CD14-positive monocyte (primary cell): Measurements from ENCODE around the gene AVPR1A. TPM values are rescaled to one million over a fixed set of nuclear protein-coding genes. Genes with fewer than 3 reads are reported as not detected.

Experiments
- DNase-seq, 3 donors: peaks; one replicate each; pipeline ENCODE4 v3.0.0-alpha.2; 2011 to 2022
- H2AFZ ChIP-seq: 2 replicates; pipeline ENCODE4 v1.6.0; 2012; ENCODE audit warnings: mild to moderate bottlenecking, low read depth, low read length, inconsistent platforms; ENCODE audit not compliant: insufficient read depth, poor library complexity, severe bottlenecking
- H3K27ac ChIP-seq, 2 donors: 1 replicate in 1 of 2; 2 replicates in 1 of 2; pipeline ENCODE4 v1.5.1; 2012 to 2013; ENCODE audit warnings: low read length in 2 of 2, control low read depth in 1 of 2, inconsistent platforms in 1 of 2, low read depth in 1 of 2, mild to moderate bottlenecking in 1 of 2
- H3K27me3 ChIP-seq, 2 donors: one replicate each; pipeline versions ENCODE4 v1.6.0 to v1.6.1; 2011 to 2013; ENCODE audit warnings: low read length in 2 of 2; ENCODE audit not compliant: control insufficient read depth in 2 of 2, insufficient read depth in 2 of 2
- H3K36me3 ChIP-seq, 2 donors: replicated peaks in 1 of 2; 1 replicate in 1 of 2; 2 replicates in 1 of 2; pipeline versions ENCODE4 v1.5.1 to v1.6.1; 2012 to 2013; ENCODE audit warnings: low read length in 2 of 2, control low read depth in 1 of 2, inconsistent platforms in 1 of 2, mild to moderate bottlenecking in 1 of 2; ENCODE audit not compliant: insufficient read depth in 2 of 2, control insufficient read depth in 1 of 2
- H3K4me1 ChIP-seq, 2 donors: 1 replicate in 1 of 2; 2 replicates in 1 of 2; pipeline versions ENCODE4 v1.5.1 to v1.6.1; 2012 to 2013; ENCODE audit warnings: low read length in 2 of 2, control low read depth in 1 of 2, inconsistent platforms in 1 of 2, mild to moderate bottlenecking in 1 of 2, moderate library complexity in 1 of 2; ENCODE audit not compliant: insufficient read depth in 2 of 2, control insufficient read depth in 1 of 2
- H3K4me2 ChIP-seq: replicated peaks from 2 replicates; pipeline ENCODE3; 2012; ENCODE audit warnings: low read length, moderate library complexity, mild to moderate bottlenecking; ENCODE audit not compliant: poor library complexity, severe bottlenecking; ENCODE audit errors: extremely low read depth
- H3K4me3 ChIP-seq, 3 experiments: fragments of 200-600 bp in 1 of 3; sonication (generic) in 1 of 3; replicated peaks in 1 of 3; 1 replicate in 2 of 3; 2 replicates in 1 of 3; pipeline ENCODE4 v1.5.1; 2011 to 2013; ENCODE audit warnings: low read length in 3 of 3, mild to moderate bottlenecking in 3 of 3, control low read depth in 2 of 3, low read depth in 2 of 3, inconsistent platforms in 1 of 3, moderate library complexity in 1 of 3
- H3K79me2 ChIP-seq: 2 replicates; pipeline ENCODE4 v1.6.0; 2012; ENCODE audit warnings: mild to moderate bottlenecking, control low read depth, inconsistent platforms, low read length, moderate library complexity; ENCODE audit not compliant: insufficient read depth
- H3K9ac ChIP-seq: 2 replicates; pipeline ENCODE4 v1.6.0; 2017; ENCODE audit warnings: low read length, mild to moderate bottlenecking; ENCODE audit not compliant: insufficient read depth, poor library complexity, severe bottlenecking
- H3K9me3 ChIP-seq, 2 donors: replicated peaks in 1 of 2; 1 replicate in 1 of 2; 2 replicates in 1 of 2; pipeline versions ENCODE4 v1.5.1 to v1.6.1; 2012 to 2013; ENCODE audit warnings: low read length in 2 of 2, control low read depth in 1 of 2; ENCODE audit not compliant: control insufficient read depth in 1 of 2, insufficient read depth in 1 of 2
- H4K20me1 ChIP-seq: 2 replicates; pipeline ENCODE4 v1.6.0; 2012; ENCODE audit warnings: mild to moderate bottlenecking, low read length, control low read depth, moderate library complexity; ENCODE audit not compliant: insufficient read depth
- H3K27ac Mint-ChIP-seq, 7 donors: one replicate each; pipeline ENCODE4 v1.8.0; 2020; ENCODE audit warnings: mild to moderate bottlenecking in 7 of 7, mixed read lengths in 7 of 7, moderate library complexity in 6 of 7, inconsistent platforms in 2 of 7
- H3K27me3 Mint-ChIP-seq, 3 donors: one replicate each; pipeline ENCODE4 v1.8.0; 2021 to 2022; ENCODE audit warnings: low read depth in 3 of 3, mild to moderate bottlenecking in 3 of 3, mixed read lengths in 3 of 3, moderate library complexity in 3 of 3, inconsistent platforms in 1 of 3
- H3K36me3 Mint-ChIP-seq, 2 donors: one replicate each; pipeline ENCODE4 v1.8.0; 2020; ENCODE audit warnings: mixed read lengths in 2 of 2, inconsistent platforms in 1 of 2, mild to moderate bottlenecking in 1 of 2
- H3K4me1 Mint-ChIP-seq: one replicate; pipeline ENCODE4 v1.8.0; 2020; ENCODE audit warnings: mild to moderate bottlenecking, mixed read lengths
- H3K4me3 Mint-ChIP-seq, 2 donors: one replicate each; pipeline ENCODE4 v1.8.0; 2020; ENCODE audit warnings: mild to moderate bottlenecking in 2 of 2, mixed read lengths in 2 of 2, moderate library complexity in 1 of 2
- H3K9me3 Mint-ChIP-seq, 7 donors: one replicate each; pipeline ENCODE4 v1.8.0; 2020 to 2022; ENCODE audit warnings: mixed read lengths in 7 of 7, mild to moderate bottlenecking in 6 of 7, moderate library complexity in 6 of 7, inconsistent platforms in 2 of 7
- CTCF ChIP-seq: fragments of 200-600 bp; IDR thresholded peaks from one replicate; pipeline ENCODE4 v1.8.0; 2022; ENCODE audit warnings: antibody characterized with exemption, mild to moderate bottlenecking
- WGBS: methylation state at CpG from one replicate; pipeline ENCODE4 v1.1.5; 2013; ENCODE audit warnings: missing lambda C conversion rate; ENCODE audit not compliant: insufficient coverage; 5-methylcytosine and 5-hydroxymethylcytosine counted together
- intact Hi-C, 2 donors: fragments of 100-400 bp; cut with micrococcal nuclease; formaldehyde crosslinking; loops; one replicate each; pipeline versions ENCODE4 v1.15.0 to v1.15.1; 2023
- polyA plus RNA-seq, 3 donors: library from polyadenylated mRNA; depleted of rRNA in 1 of 3; unstranded in 2 of 3; stranded (reverse) in 1 of 3; fragments of 300-500 nt in 2 of 3; fragments of >200 nt in 1 of 3; fragmentation: Illumina TruSeq in 2 of 3; gene quantifications; 1 replicate in 2 of 3; 2 replicates in 1 of 3; pipeline ENCODE4 v1.2.3, GENCODE V29; 2012 to 2021

The AVPR1A gene
- polyA plus RNA-seq, 3 donors, result not detected

- Histone ChIP-seq H3K9ac (no peak overlapping the region), H3K36me3 (no peaks in the 10 kb centered on the region), H3K4me3 (no peak overlapping the region), H3K79me2 (no peaks in the 10 kb centered on the region), H3K27me3 (no peaks in the 10 kb centered on the region), H3K4me2 (no peak overlapping the region), H3K9me3 (no peaks in the 10 kb centered on the region), H3K4me1 (no peaks in the 10 kb centered on the region), H2AFZ (no peak overlapping the region), H3K27ac (no peak overlapping the region), H4K20me1 (no peaks in the 10 kb centered on the region)
- Mint-ChIP-seq H3K4me1 (no peaks in the 10 kb centered on the region), H3K9me3 (peaks cover 0 to 4% (median 0%) of the 10 kb centered on the region in 7 donors), H3K36me3 (no peaks in the 10 kb centered on the region), H3K4me3 (no peak overlapping the region), H3K27me3 (peaks cover 0 to 4% (median 1%) of the 10 kb centered on the region in 3 donors), H3K27ac (no peak overlapping the region)
- intact Hi-C loops, result no loop called here
- no peak for TF ChIP-seq CTCF
- WGBS, result 88% methylated on average over 1 of the region's 4 CpGs
- DNase-seq, result no peak
These were observed 12.5 kb downstream of the AVPR1A start for GRCh38 chr12:63138488-63138887.

GRCh38 chr12:63133981-63134380 is 17.0 kb downstream of the AVPR1A start:
- H3K4me2 ChIP-seq, result no peak overlapping the region
- Mint-ChIP-seq H3K4me1 (no peaks in the 10 kb centered on the region), H3K9me3 (peaks cover 0 to 7% (median 0%) of the 10 kb centered on the region in 7 donors), H3K4me3 (no peak overlapping the region), H3K27ac (no peak overlapping the region), H3K27me3 (peaks cover 0 to 6% (median 0%) of the 10 kb centered on the region in 3 donors), H3K36me3 (no peaks in the 10 kb centered on the region)
- H4K20me1 ChIP-seq, result no peaks in the 10 kb centered on the region
- no peak overlapping the region for H3K27ac ChIP-seq
- H3K4me3 ChIP-seq, result no peak overlapping the region
- H2AFZ ChIP-seq, result no peak overlapping the region
- H3K79me2 ChIP-seq, result no peaks in the 10 kb centered on the region
- WGBS, result 100% methylated on average over 1 of the region's 4 CpGs
- no peaks in the 10 kb centered on the region for H3K4me1 ChIP-seq
- intact Hi-C loops, result no loop called here
- H3K9ac ChIP-seq, result no peak overlapping the region
- DNase-seq, result no peak
- no peak for TF ChIP-seq CTCF
- H3K27me3 ChIP-seq, result no peaks in the 10 kb centered on the region
- no peaks in the 10 kb centered on the region for H3K36me3 ChIP-seq
- no peaks in the 10 kb centered on the region for H3K9me3 ChIP-seq
